ENCODE measurements around the gene TTC16.

TTC16 gene

GRCh38 chr9:127679506-127679905 is 36.4 kb upstream of the TTC16 start:
- no peak overlapping the region for H3K23ac ChIP-seq (ENCODE audit: low read length)
- H3K27ac ChIP-seq (ENCODE audit: low read depth, low read length) = no peak overlapping the region
- H2BK5ac ChIP-seq (ENCODE audit: low read length) = no peak overlapping the region
- no peak overlapping the region for H3K9ac ChIP-seq (ENCODE audit: low read length)
- H3K4ac ChIP-seq (ENCODE audit: low read depth, low read length) = no peak overlapping the region
- H3K36me3 ChIP-seq (ENCODE audit: control insufficient read depth, insufficient read depth, low read length) = no peaks in the 10 kb centered on the region
- no peak overlapping the region for H4K8ac ChIP-seq (ENCODE audit: low read depth, low read length)
- no peaks in the 10 kb centered on the region for H3K27me3 ChIP-seq (ENCODE audit: insufficient read depth, low read length, poor library complexity)
- H3K4me3 ChIP-seq (ENCODE audit: low read length) = no peak overlapping the region
- no peak overlapping the region for H3K18ac ChIP-seq (ENCODE audit: low read length)
- H3K56ac ChIP-seq (ENCODE audit: low read length) = no peak overlapping the region
- DNase-seq = no peak
- H3K79me2 ChIP-seq (ENCODE audit: control insufficient read depth, insufficient read depth, low read length) = no peaks in the 10 kb centered on the region
- no peak overlapping the region for H3K4me2 ChIP-seq (ENCODE audit: low read length)
- no peak overlapping the region for H2BK120ac ChIP-seq (ENCODE audit: low read depth, low read length)
- H2AK5ac ChIP-seq (ENCODE audit: low read length) = no peak overlapping the region
- no CpG with 5 or more reads among the region's 2 CpGs for WGBS (ENCODE audit: extremely low coverage, insufficient coverage, low lambda C conversion rate)
- H3K4me1 ChIP-seq (ENCODE audit: control insufficient read depth, low read depth, low read length) = no peaks in the 10 kb centered on the region
- no peaks in the 10 kb centered on the region for H3K79me1 ChIP-seq (ENCODE audit: low read length)
- no peak overlapping the region for H2BK15ac ChIP-seq (replicated peaks; ENCODE audit: low read depth)
- no peak overlapping the region for H4K5ac ChIP-seq (ENCODE audit: low read length)

GRCh38 chr9:127680226-127680625 is 35.7 kb upstream of the TTC16 start:
- Histone ChIP-seq H2BK5ac (ENCODE audit: low read length) (no peak overlapping the region), H3K56ac (ENCODE audit: low read length) (no peak overlapping the region), H3K9ac (ENCODE audit: low read length) (no peak overlapping the region), H3K79me2 (ENCODE audit: control insufficient read depth, insufficient read depth, low read length) (no peaks in the 10 kb centered on the region), H3K4me3 (ENCODE audit: low read length) (no peak overlapping the region), H3K36me3 (ENCODE audit: control insufficient read depth, insufficient read depth, low read length) (no peaks in the 10 kb centered on the region), H2AK5ac (ENCODE audit: low read length) (no peak overlapping the region), H3K27ac (ENCODE audit: low read depth, low read length) (no peak overlapping the region), H4K5ac (ENCODE audit: low read length) (no peak overlapping the region), H3K79me1 (ENCODE audit: low read length) (no peaks in the 10 kb centered on the region), H2BK15ac (replicated peaks; ENCODE audit: low read depth) (no peak overlapping the region), H4K8ac (ENCODE audit: low read depth, low read length) (no peak overlapping the region), H3K4me1 (ENCODE audit: control insufficient read depth, low read depth, low read length) (no peaks in the 10 kb centered on the region), H2BK120ac (ENCODE audit: low read depth, low read length) (no peak overlapping the region), H3K18ac (ENCODE audit: low read length) (no peak overlapping the region), H3K27me3 (ENCODE audit: insufficient read depth, low read length, poor library complexity) (no peaks in the 10 kb centered on the region), H3K4ac (ENCODE audit: low read depth, low read length) (no peak overlapping the region), H3K4me2 (ENCODE audit: low read length) (no peak overlapping the region), H3K23ac (ENCODE audit: low read length) (no peak overlapping the region)
- WGBS (ENCODE audit: extremely low coverage, insufficient coverage, low lambda C conversion rate) = no CpG with 5 or more reads among the region's 11 CpGs
- no peak for DNase-seq

- Histone ChIP-seq H3K79me2 (ENCODE audit: control insufficient read depth, insufficient read depth, low read length) (no peaks in the 10 kb centered on the region), H3K27ac (ENCODE audit: low read depth, low read length) (no peak overlapping the region), H3K79me1 (ENCODE audit: low read length) (no peaks in the 10 kb centered on the region), H3K4me1 (ENCODE audit: control insufficient read depth, low read depth, low read length) (no peaks in the 10 kb centered on the region), H2BK120ac (ENCODE audit: low read depth, low read length) (no peak overlapping the region), H3K36me3 (ENCODE audit: control insufficient read depth, insufficient read depth, low read length) (no peaks in the 10 kb centered on the region), H2BK5ac (ENCODE audit: low read length) (no peak overlapping the region), H3K56ac (ENCODE audit: low read length) (no peak overlapping the region), H3K4ac (ENCODE audit: low read depth, low read length) (no peak overlapping the region), H4K8ac (ENCODE audit: low read depth, low read length) (no peak overlapping the region), H3K18ac (ENCODE audit: low read length) (no peak overlapping the region), H3K27me3 (ENCODE audit: insufficient read depth, low read length, poor library complexity) (no peaks in the 10 kb centered on the region), H3K9ac (ENCODE audit: low read length) (no peak overlapping the region), H2BK15ac (replicated peaks; ENCODE audit: low read depth) (no peak overlapping the region), H3K4me3 (ENCODE audit: low read length) (no peak overlapping the region), H3K23ac (ENCODE audit: low read length) (no peak overlapping the region), H3K4me2 (ENCODE audit: low read length) (no peak overlapping the region), H2AK5ac (ENCODE audit: low read length) (no peak overlapping the region), H4K5ac (ENCODE audit: low read length) (no peak overlapping the region)
- DNase-seq = no peak
- WGBS (ENCODE audit: extremely low coverage, insufficient coverage, low lambda C conversion rate) = no CpG with 5 or more reads among the region's 9 CpGs
These were observed 35.0 kb upstream of the TTC16 start for GRCh38 chr9:127680846-127681245.

- Histone ChIP-seq H3K4me2 (ENCODE audit: low read length) (no peak overlapping the region), H3K56ac (ENCODE audit: low read length) (no peak overlapping the region), H4K8ac (ENCODE audit: low read depth, low read length) (no peak overlapping the region), H2AK5ac (ENCODE audit: low read length) (no peak overlapping the region), H3K18ac (ENCODE audit: low read length) (no peak overlapping the region), H3K4ac (ENCODE audit: low read depth, low read length) (no peak overlapping the region), H3K79me1 (ENCODE audit: low read length) (no peaks in the 10 kb centered on the region), H3K27me3 (ENCODE audit: insufficient read depth, low read length, poor library complexity) (no peaks in the 10 kb centered on the region), H3K27ac (ENCODE audit: low read depth, low read length) (no peak overlapping the region), H3K79me2 (ENCODE audit: control insufficient read depth, insufficient read depth, low read length) (no peaks in the 10 kb centered on the region), H3K4me1 (ENCODE audit: control insufficient read depth, low read depth, low read length) (no peaks in the 10 kb centered on the region), H3K36me3 (ENCODE audit: control insufficient read depth, insufficient read depth, low read length) (no peaks in the 10 kb centered on the region), H3K4me3 (ENCODE audit: low read length) (no peak overlapping the region), H3K9ac (ENCODE audit: low read length) (no peak overlapping the region), H2BK15ac (replicated peaks; ENCODE audit: low read depth) (no peak overlapping the region), H3K23ac (ENCODE audit: low read length) (no peak overlapping the region), H4K5ac (ENCODE audit: low read length) (no peak overlapping the region), H2BK5ac (ENCODE audit: low read length) (no peak overlapping the region), H2BK120ac (ENCODE audit: low read depth, low read length) (no peak overlapping the region)
- no CpG with 5 or more reads among the region's 23 CpGs for WGBS (ENCODE audit: extremely low coverage, insufficient coverage, low lambda C conversion rate)
- DNase-seq = no peak
These were observed 33.3 kb upstream of the TTC16 start for GRCh38 chr9:127682351-127683136.

- Histone ChIP-seq H3K36me3 (ENCODE audit: control insufficient read depth, insufficient read depth, low read length) (no peaks in the 10 kb centered on the region), H3K4me2 (ENCODE audit: low read length) (no peak overlapping the region), H2BK5ac (ENCODE audit: low read length) (no peak overlapping the region), H3K56ac (ENCODE audit: low read length) (no peak overlapping the region), H2BK120ac (ENCODE audit: low read depth, low read length) (no peak overlapping the region), H4K8ac (ENCODE audit: low read depth, low read length) (no peak overlapping the region), H3K79me2 (ENCODE audit: control insufficient read depth, insufficient read depth, low read length) (no peaks in the 10 kb centered on the region), H2AK5ac (ENCODE audit: low read length) (no peak overlapping the region), H3K27me3 (ENCODE audit: insufficient read depth, low read length, poor library complexity) (no peaks in the 10 kb centered on the region), H3K79me1 (ENCODE audit: low read length) (no peaks in the 10 kb centered on the region), H3K4ac (ENCODE audit: low read depth, low read length) (no peak overlapping the region), H3K4me3 (ENCODE audit: low read length) (no peak overlapping the region), H4K5ac (ENCODE audit: low read length) (no peak overlapping the region), H3K27ac (ENCODE audit: low read depth, low read length) (no peak overlapping the region), H3K18ac (ENCODE audit: low read length) (no peak overlapping the region), H3K9ac (ENCODE audit: low read length) (no peak overlapping the region), H3K23ac (ENCODE audit: low read length) (no peak overlapping the region), H2BK15ac (replicated peaks; ENCODE audit: low read depth) (no peak overlapping the region), H3K4me1 (ENCODE audit: control insufficient read depth, low read depth, low read length) (no peaks in the 10 kb centered on the region)
- WGBS (ENCODE audit: extremely low coverage, insufficient coverage, low lambda C conversion rate) = no CpG with 5 or more reads among the region's 5 CpGs
- no peak for DNase-seq
These were observed 32.2 kb upstream of the TTC16 start for GRCh38 chr9:127683723-127684122.

GRCh38 chr9:127684576-127684975 is 31.3 kb upstream of the TTC16 start:
- Histone ChIP-seq H3K4me2 (ENCODE audit: low read length) (no peak overlapping the region), H3K36me3 (ENCODE audit: control insufficient read depth, insufficient read depth, low read length) (no peaks in the 10 kb centered on the region), H3K4me3 (ENCODE audit: low read length) (no peak overlapping the region), H3K27me3 (ENCODE audit: insufficient read depth, low read length, poor library complexity) (no peaks in the 10 kb centered on the region), H3K79me1 (ENCODE audit: low read length) (no peaks in the 10 kb centered on the region), H3K4me1 (ENCODE audit: control insufficient read depth, low read depth, low read length) (no peaks in the 10 kb centered on the region), H2BK15ac (replicated peaks; ENCODE audit: low read depth) (no peak overlapping the region), H3K18ac (ENCODE audit: low read length) (no peak overlapping the region), H2AK5ac (ENCODE audit: low read length) (no peak overlapping the region), H3K27ac (ENCODE audit: low read depth, low read length) (no peak overlapping the region), H3K79me2 (ENCODE audit: control insufficient read depth, insufficient read depth, low read length) (no peaks in the 10 kb centered on the region), H4K5ac (ENCODE audit: low read length) (no peak overlapping the region), H3K4ac (ENCODE audit: low read depth, low read length) (no peak overlapping the region), H4K8ac (ENCODE audit: low read depth, low read length) (no peak overlapping the region), H3K56ac (ENCODE audit: low read length) (no peak overlapping the region), H2BK5ac (ENCODE audit: low read length) (no peak overlapping the region), H3K23ac (ENCODE audit: low read length) (no peak overlapping the region), H3K9ac (ENCODE audit: low read length) (no peak overlapping the region), H2BK120ac (ENCODE audit: low read depth, low read length) (no peak overlapping the region)
- no CpG with 5 or more reads among the region's 4 CpGs for WGBS (ENCODE audit: extremely low coverage, insufficient coverage, low lambda C conversion rate)
- DNase-seq = peak; percentile 62
